GM21423 (cell line): ENCODE results near the gene CDC20.
A peak's percentile ranks its signal among the peaks of the same experiment; 100 is the strongest.

ENCODE experiments used
- ATAC-seq: cut with Tn5 transposase; IDR thresholded peaks from one replicate; pipeline ENCODE4 v1.9.1; 2021; ENCODE audit warnings: mild to moderate bottlenecking, moderate library complexity; ENCODE audit not compliant: unreplicated experiment

Gene CDC20

GRCh38 chr1:43358746-43359693 is at the start of gene CDC20:
Gene CDC20, plus strand, starts transcription at chr1:43358981. Its CDS starts 235 bp downstream, at chr1:43359216.
- peak; percentile 96 for ATAC-seq

- ATAC-seq, result no peak
These were observed 49.3 kb upstream of the CDC20 start for GRCh38 chr1:43309405-43310025.

DNA sequence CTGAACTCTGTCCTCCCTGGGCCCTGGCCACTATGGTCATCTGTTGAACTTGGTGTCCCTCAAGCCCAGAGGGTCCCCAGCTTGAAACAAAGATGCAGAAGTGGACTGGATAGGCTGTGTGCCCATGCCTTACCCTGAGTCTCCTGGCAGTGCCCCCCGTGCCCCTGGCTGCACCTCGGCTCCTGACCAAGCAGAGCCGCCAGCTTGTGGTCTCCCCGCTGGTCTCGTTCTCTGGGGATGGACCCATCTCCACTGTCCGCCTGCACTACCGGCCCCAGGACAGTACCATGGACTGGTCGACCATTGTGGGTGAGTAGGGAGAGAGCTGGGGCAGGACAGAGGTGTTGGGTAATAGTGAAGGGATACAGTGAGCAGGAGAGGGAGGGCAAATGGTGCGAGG is 47.3 kb upstream of the CDC20 start:
- ATAC-seq, result no peak

GRCh38 chr1:43312212-43312623 is 46.6 kb upstream of the CDC20 start:
- no peak for ATAC-seq

- no peak for ATAC-seq
These were observed 45.9 kb upstream of the CDC20 start for GRCh38 chr1:43312663-43313515.

DNA sequence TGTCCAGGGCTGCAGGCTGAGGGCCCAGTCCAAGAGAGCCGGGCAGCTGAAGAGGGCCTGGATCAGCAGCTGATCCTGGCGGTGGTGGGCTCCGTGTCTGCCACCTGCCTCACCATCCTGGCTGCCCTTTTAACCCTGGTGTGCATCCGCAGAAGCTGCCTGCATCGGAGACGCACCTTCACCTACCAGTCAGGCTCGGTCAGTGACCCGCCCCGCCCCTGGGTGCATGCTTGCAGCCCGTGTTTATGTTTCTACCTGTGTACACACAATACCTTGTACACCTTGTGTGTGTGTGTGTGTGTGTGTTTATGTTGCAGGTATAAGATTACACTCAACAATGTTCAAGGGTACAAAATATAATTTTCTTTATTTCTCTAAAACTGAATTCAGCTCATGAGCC is 45.0 kb upstream of the CDC20 start:
- ATAC-seq, result no peak

- ATAC-seq, result no peak
These were observed 44.5 kb upstream of the CDC20 start for GRCh38 chr1:43314233-43314632.

DNA sequence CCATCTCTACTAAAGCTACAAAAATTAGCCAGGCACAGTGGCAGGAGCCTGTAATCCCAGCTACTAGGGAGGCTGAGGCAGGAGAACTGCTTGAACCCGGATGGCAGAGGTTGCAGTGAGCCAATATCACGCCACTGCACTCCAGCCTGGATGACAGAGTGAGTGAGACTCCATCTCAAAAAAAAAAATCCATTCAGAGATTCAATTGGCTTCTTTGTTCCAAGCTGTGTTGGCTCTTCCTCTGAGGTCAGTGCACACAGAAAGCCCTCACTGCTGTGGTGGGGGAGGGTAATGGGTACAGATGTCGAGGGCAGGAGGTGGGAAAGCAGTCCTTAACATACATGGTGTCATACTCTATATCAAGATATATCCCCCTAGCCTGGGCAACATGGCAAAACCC is 43.3 kb upstream of the CDC20 start:
- ATAC-seq, result no peak

GRCh38 chr1:43315963-43316737 is 42.6 kb upstream of the CDC20 start:
- no peak for ATAC-seq

- ATAC-seq, result no peak
These were observed 41.9 kb upstream of the CDC20 start for GRCh38 chr1:43316738-43317520.

GRCh38 chr1:43317817-43318471 is 40.8 kb upstream of the CDC20 start:
- no peak for ATAC-seq

DNA sequence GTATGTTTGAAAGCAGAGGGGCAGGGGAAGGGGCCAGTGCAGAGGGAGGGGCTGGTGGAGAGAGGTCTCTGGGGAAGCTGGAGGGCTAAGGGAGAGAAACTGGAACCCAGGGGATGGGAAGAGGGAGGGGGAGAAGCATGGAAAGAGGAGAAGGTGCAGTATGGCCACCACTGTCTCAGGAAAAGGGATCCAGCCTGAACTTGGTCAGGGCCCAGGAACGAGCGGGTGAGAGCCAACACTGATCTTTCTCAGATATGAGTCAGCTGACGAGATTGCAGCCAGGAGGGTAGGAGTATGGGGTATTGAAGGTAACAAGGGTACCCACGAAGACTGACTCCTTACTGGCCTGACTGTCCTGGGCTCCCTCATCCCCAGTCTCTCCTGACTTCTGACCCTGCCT is 40.0 kb upstream of the CDC20 start:
- ATAC-seq, result no peak

DNA sequence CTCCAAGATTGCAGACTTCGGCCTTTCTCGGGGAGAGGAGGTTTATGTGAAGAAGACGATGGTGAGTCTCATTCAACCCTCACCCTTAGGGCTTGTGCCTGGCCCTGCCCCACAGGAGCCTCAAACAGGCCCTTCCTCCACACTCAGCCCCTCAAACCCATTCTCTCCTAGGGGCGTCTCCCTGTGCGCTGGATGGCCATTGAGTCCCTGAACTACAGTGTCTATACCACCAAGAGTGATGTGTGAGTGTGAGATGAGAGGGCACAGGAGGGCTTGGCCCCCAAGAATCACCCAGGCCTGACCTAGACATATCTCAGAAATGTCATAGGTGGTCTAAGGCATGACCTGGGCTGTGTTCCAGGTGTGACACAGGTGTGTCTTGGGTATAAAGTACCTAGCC is 39.5 kb upstream of the CDC20 start:
- no peak for ATAC-seq

GRCh38 chr1:43319766-43320165 is 39.0 kb upstream of the CDC20 start:
- no peak for ATAC-seq

- ATAC-seq, result no peak
These were observed 37.4 kb upstream of the CDC20 start for GRCh38 chr1:43321331-43321891.

GRCh38 chr1:43322506-43322905 is 36.3 kb upstream of the CDC20 start:
- ATAC-seq, result no peak

- ATAC-seq, result no peak
These were observed 34.0 kb upstream of the CDC20 start for GRCh38 chr1:43324810-43325209.

DNA sequence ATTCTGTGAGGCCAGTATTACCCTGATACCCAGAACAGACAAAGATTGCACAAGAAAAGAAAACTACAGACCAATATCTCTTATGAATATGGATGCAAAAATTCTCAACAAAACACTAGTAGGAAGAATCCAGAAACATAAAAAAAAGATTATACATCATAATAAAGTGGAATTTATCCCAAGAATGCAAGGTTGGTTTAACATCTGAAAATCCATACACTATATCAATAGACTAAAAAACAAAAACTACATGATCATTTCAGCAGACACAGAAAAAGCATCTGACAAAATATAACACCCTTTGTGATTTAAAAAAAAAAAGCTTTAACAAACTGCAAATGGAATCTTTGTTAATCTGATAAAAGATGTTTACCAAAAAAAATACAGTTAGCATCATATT is 33.4 kb upstream of the CDC20 start:
- ATAC-seq, result no peak
